KMS-11 (cell line): ENCODE results near the gene JAKMIP2.
"Not testable (repeated sequence)": the region's sequence is repeated elsewhere in the genome, so short reads cannot be mapped to it uniquely, and the experiment has no call there.

Source experiments
- H2AFZ ChIP-seq: fragments of 200-600 bp; sonication (generic); 2 replicates; pipeline ENCODE4 v1.6.1; 2016; ENCODE audit warnings: antibody characterized with exemption, mixed run types, low read depth
- H3K27ac ChIP-seq: fragments of 200-600 bp; sonication (generic); 2 replicates; pipeline ENCODE4 v1.6.1; 2016; ENCODE audit warnings: mild to moderate bottlenecking, mixed run types
- H3K27me3 ChIP-seq: fragments of 200-600 bp; sonication (generic); 2 replicates; pipeline ENCODE4 v1.6.1; 2017; ENCODE audit warnings: mild to moderate bottlenecking, low read depth, mixed run types, moderate library complexity; ENCODE audit not compliant: insufficient read depth
- H3K36me3 ChIP-seq: fragments of 200-600 bp; sonication (generic); 2 replicates; pipeline ENCODE4 v1.6.1; 2017; ENCODE audit warnings: mild to moderate bottlenecking, mixed run types; ENCODE audit not compliant: insufficient read depth
- H3K4me1 ChIP-seq: fragments of 200-600 bp; sonication (generic); 2 replicates; pipeline ENCODE4 v1.6.1; 2016; ENCODE audit warnings: mild to moderate bottlenecking, low read depth, mixed run types; ENCODE audit not compliant: poor library complexity, severe bottlenecking
- H3K4me2 ChIP-seq: fragments of 200-600 bp; sonication (generic); 2 replicates; pipeline ENCODE4 v1.7.0; 2016; ENCODE audit warnings: mild to moderate bottlenecking, mixed run types
- H3K4me3 ChIP-seq: fragments of 200-600 bp; sonication (generic); IDR thresholded peaks from 2 replicates; pipeline ENCODE4 v1.6.1; 2017; ENCODE audit warnings: low read depth, low read length, mixed read lengths; ENCODE audit not compliant: insufficient read depth
- H3K79me2 ChIP-seq: fragments of 200-600 bp; sonication (generic); 2 replicates; pipeline ENCODE4 v1.6.1; 2016; ENCODE audit warnings: low read depth, mixed run types; ENCODE audit not compliant: insufficient read depth
- H3K9ac ChIP-seq: fragments of 200-600 bp; sonication (generic); 2 replicates; pipeline ENCODE4 v1.6.1; 2016; ENCODE audit warnings: mild to moderate bottlenecking, mixed run types
- H4K20me1 ChIP-seq: fragments of 200-600 bp; sonication (generic); 2 replicates; pipeline ENCODE4 v1.6.1; 2016; ENCODE audit warnings: mild to moderate bottlenecking, mixed run types; ENCODE audit not compliant: insufficient read depth
- CTCF ChIP-seq: fragments of 200-600 bp; sonication (generic); conservative IDR thresholded peaks from 2 replicates; pipeline ENCODE4 v1.6.1; 2017; ENCODE audit warnings: low read depth, mild to moderate bottlenecking, antibody characterized with exemption, low read length, moderate library complexity, mixed read lengths

Gene JAKMIP2

DNA sequence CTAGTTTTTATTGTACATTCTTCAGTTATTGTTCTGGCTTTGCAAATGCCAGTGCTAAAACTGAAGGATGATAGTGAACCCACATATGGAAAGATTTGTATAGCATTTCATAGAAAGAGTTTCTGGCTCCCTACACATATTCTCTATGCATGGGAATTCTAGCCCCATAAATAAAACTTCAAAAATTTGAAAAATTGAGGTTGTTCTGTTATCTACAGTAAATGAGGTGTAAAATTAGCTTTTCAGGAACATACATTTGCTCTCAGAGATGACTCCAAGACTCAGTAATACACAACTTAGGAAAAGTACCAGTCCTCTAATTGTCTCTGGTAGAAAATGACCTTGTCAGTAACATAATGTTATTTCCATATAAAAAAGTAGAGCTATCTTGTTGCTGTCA lies 192.4 kb downstream of the JAKMIP2 start:
- Histone ChIP-seq H3K9ac (no peak overlapping the region), H3K79me2 (no peaks in the 10 kb centered on the region), H3K4me1 (no peaks in the 10 kb centered on the region), H3K4me2 (no peak overlapping the region), H3K4me3 (no peak overlapping the region), H2AFZ (no peak overlapping the region), H3K27ac (no peak overlapping the region), H3K27me3 (no peaks in the 10 kb centered on the region), H3K36me3 (no peaks in the 10 kb centered on the region), H4K20me1 (no peaks in the 10 kb centered on the region)
- no peak for TF ChIP-seq CTCF

DNA sequence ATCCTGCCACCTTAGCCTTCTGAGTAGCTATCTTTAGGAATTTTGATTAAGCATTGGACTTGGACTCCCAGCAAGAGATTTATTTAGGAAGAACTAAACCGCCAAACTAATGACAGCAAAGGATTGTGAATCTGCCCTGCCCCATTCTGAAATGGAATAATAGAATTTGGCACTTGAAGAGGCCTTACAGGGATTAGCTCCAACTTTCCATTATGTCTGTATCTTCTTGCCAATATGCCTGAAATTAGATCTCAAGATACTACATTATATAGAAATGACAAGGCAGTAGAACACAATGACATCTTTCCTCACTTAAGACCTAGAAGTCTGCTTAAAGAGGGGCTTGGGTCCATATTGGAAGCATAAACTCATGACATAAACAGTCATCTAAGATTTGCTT lies 195.7 kb downstream of the JAKMIP2 start:
- Histone ChIP-seq H4K20me1 (no peaks in the 10 kb centered on the region), H3K9ac (no peak overlapping the region), H3K27me3 (no peaks in the 10 kb centered on the region), H3K79me2 (no peaks in the 10 kb centered on the region), H3K36me3 (no peaks in the 10 kb centered on the region), H2AFZ (no peak overlapping the region), H3K4me2 (no peak overlapping the region), H3K27ac (no peak overlapping the region), H3K4me3 (no peak overlapping the region), H3K4me1 (no peaks in the 10 kb centered on the region)
- TF ChIP-seq CTCF: no peak

- H3K27ac ChIP-seq: no peak overlapping the region
- H3K27me3 ChIP-seq: no peaks in the 10 kb centered on the region
- H3K79me2 ChIP-seq: no peaks in the 10 kb centered on the region
- H4K20me1 ChIP-seq: no peaks in the 10 kb centered on the region
- H3K4me1 ChIP-seq: no peaks in the 10 kb centered on the region
- H3K36me3 ChIP-seq: no peaks in the 10 kb centered on the region
- H3K4me2 ChIP-seq: no peak overlapping the region
- H3K9ac ChIP-seq: no peak overlapping the region
- TF ChIP-seq CTCF: no peak
- H2AFZ ChIP-seq: no peak overlapping the region
- no peak overlapping the region for H3K4me3 ChIP-seq
Measured at GRCh38 chr5:147586221-147586620, 196.3 kb downstream of the JAKMIP2 start.

DNA sequence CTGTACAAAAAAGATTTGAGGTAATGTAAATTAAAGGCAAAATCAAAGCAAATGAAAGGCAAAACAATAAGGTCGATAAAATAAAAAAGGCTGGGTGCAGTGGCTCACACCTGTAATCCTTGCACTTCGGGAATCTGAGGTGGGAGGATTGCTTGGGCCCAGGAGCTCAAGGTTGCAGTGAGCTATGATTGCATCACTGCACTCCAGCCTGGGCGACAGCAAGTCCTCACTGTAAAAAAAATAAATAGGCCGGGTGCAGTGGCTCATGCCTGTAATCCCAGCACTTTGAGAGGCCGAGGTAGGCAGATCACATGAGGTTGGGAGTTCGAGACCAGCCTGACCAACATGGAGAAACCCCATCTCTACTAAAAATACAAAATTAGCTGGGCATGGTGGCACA lies 200.3 kb downstream of the JAKMIP2 start:
- not testable (repeated sequence) for H3K4me1 ChIP-seq

GRCh38 chr5:147580418-147580817 lies 202.1 kb downstream of the JAKMIP2 start:
- H3K4me1 ChIP-seq, H4K20me1 ChIP-seq, H3K27me3 ChIP-seq, H3K4me2 ChIP-seq, H3K27ac ChIP-seq, H3K9ac ChIP-seq, H3K36me3 ChIP-seq, H3K79me2 ChIP-seq, H2AFZ ChIP-seq, H3K4me3 ChIP-seq: not testable (repeated sequence)

More for the DNA sequence above, 200.3 kb downstream of the JAKMIP2 start:
- H4K20me1 ChIP-seq, H3K79me2 ChIP-seq, H2AFZ ChIP-seq, H3K9ac ChIP-seq, H3K36me3 ChIP-seq, H3K4me3 ChIP-seq, H3K27me3 ChIP-seq, H3K4me2 ChIP-seq, H3K27ac ChIP-seq: not testable (repeated sequence)
